Retinal pigment epithelial cell (primary cell): Measurements from ENCODE around the gene DOK5.

Source experiments
- DNase-seq: peaks from one replicate; pipeline ENCODE4 v3.0.0-alpha.2; 2010; ENCODE audit warnings: low read depth
- H3K4me3 ChIP-seq: 2 replicates; pipeline ENCODE4 v1.5.1; 2011; ENCODE audit warnings: mild to moderate bottlenecking, low read length, control low read depth, moderate library complexity
- TF ChIP-seq, protein P1 (sequence below): conservative IDR thresholded peaks from 2 replicates; pipeline ENCODE4 v1.5.1; 2011; ENCODE audit warnings: low read depth, low read length, control low read depth, inconsistent platforms

The DOK5 gene

GRCh38 chr20:54539521-54540046 is 64.2 kb downstream of the DOK5 start:
- no peak overlapping the region for H3K4me3 ChIP-seq
- no peak for DNase-seq
- TF ChIP-seq, protein P1, sequence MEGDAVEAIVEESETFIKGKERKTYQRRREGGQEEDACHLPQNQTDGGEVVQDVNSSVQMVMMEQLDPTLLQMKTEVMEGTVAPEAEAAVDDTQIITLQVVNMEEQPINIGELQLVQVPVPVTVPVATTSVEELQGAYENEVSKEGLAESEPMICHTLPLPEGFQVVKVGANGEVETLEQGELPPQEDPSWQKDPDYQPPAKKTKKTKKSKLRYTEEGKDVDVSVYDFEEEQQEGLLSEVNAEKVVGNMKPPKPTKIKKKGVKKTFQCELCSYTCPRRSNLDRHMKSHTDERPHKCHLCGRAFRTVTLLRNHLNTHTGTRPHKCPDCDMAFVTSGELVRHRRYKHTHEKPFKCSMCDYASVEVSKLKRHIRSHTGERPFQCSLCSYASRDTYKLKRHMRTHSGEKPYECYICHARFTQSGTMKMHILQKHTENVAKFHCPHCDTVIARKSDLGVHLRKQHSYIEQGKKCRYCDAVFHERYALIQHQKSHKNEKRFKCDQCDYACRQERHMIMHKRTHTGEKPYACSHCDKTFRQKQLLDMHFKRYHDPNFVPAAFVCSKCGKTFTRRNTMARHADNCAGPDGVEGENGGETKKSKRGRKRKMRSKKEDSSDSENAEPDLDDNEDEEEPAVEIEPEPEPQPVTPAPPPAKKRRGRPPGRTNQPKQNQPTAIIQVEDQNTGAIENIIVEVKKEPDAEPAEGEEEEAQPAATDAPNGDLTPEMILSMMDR: no peak

- TF ChIP-seq, protein P1: no peak
- H3K4me3 ChIP-seq: no peak overlapping the region
- DNase-seq: no peak
Observed at GRCh38 chr20:54543369-54543768, 68.0 kb downstream of the DOK5 start.

DNA sequence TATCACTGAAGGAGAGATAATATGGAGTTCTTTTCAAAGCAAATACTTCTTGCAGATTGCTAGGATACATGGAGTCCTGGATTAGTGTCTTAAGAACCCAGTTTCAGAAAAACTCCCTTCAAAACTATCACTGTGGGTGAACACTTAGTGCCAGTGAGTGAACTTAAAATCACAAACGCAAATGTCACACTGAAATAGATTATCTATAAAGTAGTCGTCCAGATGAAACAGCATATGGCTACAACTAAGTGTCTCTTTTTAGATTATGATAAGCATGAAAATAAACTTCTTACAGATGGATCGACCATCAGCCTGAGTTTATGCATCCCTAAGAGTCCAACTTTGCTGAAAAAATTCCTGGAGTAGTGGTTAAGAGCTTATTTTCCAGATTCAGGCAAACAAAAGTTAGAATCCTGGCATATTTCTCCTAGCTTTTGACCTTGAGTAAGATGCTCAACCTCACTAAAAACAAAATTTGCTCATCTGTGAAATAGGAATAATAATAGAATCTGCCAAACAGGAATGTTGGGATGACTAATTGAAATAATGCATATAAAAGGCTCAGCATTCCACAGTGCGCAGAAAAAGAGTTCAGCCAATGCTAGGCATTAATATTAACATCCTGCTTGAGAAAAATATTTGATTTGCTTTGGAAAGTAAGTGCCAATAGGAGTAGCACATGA is 70.4 kb downstream of the DOK5 start:
- H3K4me3 ChIP-seq: no peak overlapping the region
- TF ChIP-seq, protein P1: no peak
- no peak for DNase-seq

- DNase-seq: no peak
- no peak overlapping the region for H3K4me3 ChIP-seq
- TF ChIP-seq, protein P1: no peak
Observed at GRCh38 chr20:54548849-54549248, 73.5 kb downstream of the DOK5 start.

DNA sequence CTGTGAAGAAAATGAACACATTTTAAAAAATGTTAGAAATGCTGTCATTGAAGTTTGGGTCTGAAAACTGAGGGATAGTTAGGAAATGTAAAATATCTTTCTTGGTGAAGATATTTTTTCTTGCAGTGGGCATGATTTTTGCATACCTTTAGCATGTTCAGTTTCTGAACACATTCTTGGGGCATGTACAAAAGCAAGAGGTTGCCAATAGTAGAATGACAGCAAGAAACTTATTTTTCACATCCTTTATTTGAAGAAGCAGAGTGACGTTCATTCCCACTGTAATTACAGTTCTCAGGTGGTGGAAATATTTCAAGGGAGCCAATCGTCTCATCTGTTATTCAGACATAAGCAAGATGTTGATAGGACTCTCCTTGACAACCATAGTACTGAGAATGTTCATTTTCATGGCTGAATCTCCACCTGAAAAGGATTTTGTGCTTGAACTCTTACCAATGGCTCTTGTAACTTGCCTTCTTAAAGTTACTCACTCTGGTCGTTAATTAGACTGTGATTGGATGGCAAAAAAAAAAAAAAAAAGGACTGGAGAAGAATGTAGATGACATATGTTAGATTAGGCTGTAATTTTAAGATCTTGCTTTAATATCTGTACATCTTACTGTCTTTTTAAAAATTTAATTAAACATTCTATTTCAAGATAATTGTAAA is 74.4 kb downstream of the DOK5 start:
- DNase-seq: peak; percentile 8
- H3K4me3 ChIP-seq: no peak overlapping the region
- TF ChIP-seq, protein P1: no peak

GRCh38 chr20:54550776-54551396 is 75.5 kb downstream of the DOK5 start:
- H3K4me3 ChIP-seq: no peak overlapping the region
- TF ChIP-seq, protein P1: no peak
- no peak for DNase-seq
